ENCODE data around the gene ZNF532. TPM values are rescaled to one million over a fixed set of nuclear protein-coding genes. Genes with fewer than 3 reads are reported as not detected.

Gene ZNF532
- total RNA-seq, 1 experiment from 2014 or later: 118 TPM

GRCh38 chr18:58884680-58885079, 20.0 kb downstream of the ZNF532 start:
- BruUV-seq (replicated peaks): no TSS peak
- Histone ChIP-seq H3K27ac (ENCODE audit: low read depth, low read length, poor library complexity, severe bottlenecking) (no peak overlapping the region), H3K27me3 (replicated peaks; ENCODE audit: insufficient read depth, low read depth, low read length, poor library complexity) (no peaks in the 10 kb centered on the region), H3K9me3 (ENCODE audit: low read depth, low read length, poor library complexity, severe bottlenecking) (no peaks in the 10 kb centered on the region), H3K4me1 (ENCODE audit: insufficient read depth, low read length, poor library complexity, severe bottlenecking) (peaks cover 19% of the 10 kb centered on the region), H3K4me3 (ENCODE audit: low read depth, low read length, poor library complexity, severe bottlenecking) (no peak overlapping the region), H3K36me3 (ENCODE audit: insufficient read depth, low read length, poor library complexity, severe bottlenecking) (peaks cover 7% of the 10 kb centered on the region)
- ChIA-PET POLR2A (ENCODE audit: low non-redundant PET) (interaction anchor here (0.6 kb wide), 1 partner anchor 458 kb away, joined by 3 read pairs; no protein-coding TSS in a partner anchor), CTCF (no interaction called here)
- intact Hi-C loops (cut with micrococcal nuclease; ENCODE audit: unreplicated experiment): no loop called here
- TF ChIP-seq CTCF (conservative IDR thresholded peaks at IDR 0.05; ENCODE audit: low read depth, low read length) (no peak), EZH2 (IDR thresholded peaks at IDR 0.05; ENCODE audit: borderline replicate concordance, low read depth, low read length, poor library complexity, severe bottlenecking) (no peak)
- no peak for DNase-seq (ENCODE audit: low spot score)

GRCh38 chr18:58886431-58886830, 21.8 kb downstream of the ZNF532 start:
- BruUV-seq (replicated peaks): no TSS peak

GRCh38 chr18:58886864-58887612, 22.4 kb downstream of the ZNF532 start:
- BruUV-seq (replicated peaks): no TSS peak
- ChIA-PET POLR2A (ENCODE audit: low non-redundant PET) (no interaction called here), CTCF (no interaction called here)
- Histone ChIP-seq H3K27me3 (replicated peaks; ENCODE audit: insufficient read depth, low read depth, low read length, poor library complexity) (no peaks in the 10 kb centered on the region), H3K4me3 (ENCODE audit: low read depth, low read length, poor library complexity, severe bottlenecking) (no peak overlapping the region), H3K27ac (ENCODE audit: low read depth, low read length, poor library complexity, severe bottlenecking) (peak overlapping the region; percentile 69), H3K4me1 (ENCODE audit: insufficient read depth, low read length, poor library complexity, severe bottlenecking) (peaks cover 27% of the 10 kb centered on the region), H3K36me3 (ENCODE audit: insufficient read depth, low read length, poor library complexity, severe bottlenecking) (no peaks in the 10 kb centered on the region), H3K9me3 (ENCODE audit: low read depth, low read length, poor library complexity, severe bottlenecking) (no peaks in the 10 kb centered on the region)
- intact Hi-C loops (cut with micrococcal nuclease; ENCODE audit: unreplicated experiment): no loop called here
- DNase-seq (ENCODE audit: low spot score): no peak
- TF ChIP-seq CTCF (conservative IDR thresholded peaks at IDR 0.05; ENCODE audit: low read depth, low read length) (no peak), EZH2 (IDR thresholded peaks at IDR 0.05; ENCODE audit: borderline replicate concordance, low read depth, low read length, poor library complexity, severe bottlenecking) (no peak)

More at GRCh38 chr18:58886431-58886830, 21.8 kb downstream of the ZNF532 start:
- Histone ChIP-seq H3K4me1 (ENCODE audit: insufficient read depth, low read length, poor library complexity, severe bottlenecking) (peaks cover 21% of the 10 kb centered on the region), H3K27me3 (replicated peaks; ENCODE audit: insufficient read depth, low read depth, low read length, poor library complexity) (no peaks in the 10 kb centered on the region), H3K9me3 (ENCODE audit: low read depth, low read length, poor library complexity, severe bottlenecking) (no peaks in the 10 kb centered on the region), H3K36me3 (ENCODE audit: insufficient read depth, low read length, poor library complexity, severe bottlenecking) (peaks cover 5% of the 10 kb centered on the region), H3K4me3 (ENCODE audit: low read depth, low read length, poor library complexity, severe bottlenecking) (no peak overlapping the region), H3K27ac (ENCODE audit: low read depth, low read length, poor library complexity, severe bottlenecking) (peak overlapping the region; percentile 69)
- no peak for DNase-seq (ENCODE audit: low spot score)
- POLR2A ChIA-PET (ENCODE audit: low non-redundant PET): no interaction called here
- intact Hi-C loops (cut with micrococcal nuclease; ENCODE audit: unreplicated experiment): no loop called here
- CTCF ChIA-PET: no interaction called here
- TF ChIP-seq EZH2 (IDR thresholded peaks at IDR 0.05; ENCODE audit: borderline replicate concordance, low read depth, low read length, poor library complexity, severe bottlenecking) (no peak), CTCF (conservative IDR thresholded peaks at IDR 0.05; ENCODE audit: low read depth, low read length) (no peak)
